Activated CD4-positive, alpha-beta T cell treated with anti-CD3 and anti-CD28 coated beads for 36 hours (primary cell): ENCODE data around the gene ZNF784. TPM values are rescaled to one million over a fixed set of nuclear protein-coding genes. Genes with fewer than 3 reads are reported as not detected.

ENCODE experiments used
- ATAC-seq: fragments of 200-7000 bp; cut with Tn5 transposase; one replicate; pipeline ENCODE4 v1.10.0; 2021; ENCODE audit warnings: mild to moderate bottlenecking, moderate library complexity
- CTCF ChIA-PET: fragments of 350-600 bp; sonication (Branson Sonifier 250); formaldehyde crosslinking; loops from one replicate; lab custom pipeline; 2021; ENCODE audit warnings: antibody characterized with exemption; lab: Charles Lee
- POLR2A ChIA-PET: fragments of 350-600 bp; sonication (Branson Sonifier 250); formaldehyde crosslinking; loops from one replicate; lab custom pipeline; 2021; ENCODE audit warnings: antibody characterized with exemption, inconsistent platforms; lab: Charles Lee
- DNase-seq: peaks from one replicate; pipeline ENCODE4 v3.0.0-alpha.2; 2020
- H3K27ac Mint-ChIP-seq: one replicate; pipeline ENCODE4 v1.8.0; 2021; ENCODE audit warnings: mixed read lengths
- H3K27me3 Mint-ChIP-seq: one replicate; pipeline ENCODE4 v1.8.0; 2021; ENCODE audit warnings: mixed read lengths
- H3K36me3 Mint-ChIP-seq: one replicate; pipeline ENCODE4 v1.8.0; 2021; ENCODE audit warnings: low read depth, mixed read lengths
- H3K4me1 Mint-ChIP-seq: one replicate; pipeline ENCODE4 v1.8.0; 2021; ENCODE audit warnings: mixed read lengths
- H3K4me3 Mint-ChIP-seq: one replicate; pipeline ENCODE4 v1.8.0; 2021; ENCODE audit warnings: mild to moderate bottlenecking, moderate library complexity, mixed read lengths
- H3K9me3 Mint-ChIP-seq: one replicate; pipeline ENCODE4 v1.8.0; 2021; ENCODE audit warnings: low read depth, mixed read lengths
- intact Hi-C, 2 experiments: fragments of 100-400 bp; cut with DNase I in 1 of 2; cut with micrococcal nuclease in 1 of 2; formaldehyde crosslinking; loops; one replicate each; pipeline versions ENCODE4 v1.14.2 to v1.15.1; 2022 to 2024; cut with DNase I, micrococcal nuclease
- total RNA-seq, 2 experiments: library from RNA; stranded (reverse); gene quantifications; one replicate each; pipeline ENCODE4 v1.2.3, GENCODE V29; 2021

ZNF784 gene
- total RNA-seq, 2 experiments from 2014 or later, result 3.2 to 4.3 TPM

DNA sequence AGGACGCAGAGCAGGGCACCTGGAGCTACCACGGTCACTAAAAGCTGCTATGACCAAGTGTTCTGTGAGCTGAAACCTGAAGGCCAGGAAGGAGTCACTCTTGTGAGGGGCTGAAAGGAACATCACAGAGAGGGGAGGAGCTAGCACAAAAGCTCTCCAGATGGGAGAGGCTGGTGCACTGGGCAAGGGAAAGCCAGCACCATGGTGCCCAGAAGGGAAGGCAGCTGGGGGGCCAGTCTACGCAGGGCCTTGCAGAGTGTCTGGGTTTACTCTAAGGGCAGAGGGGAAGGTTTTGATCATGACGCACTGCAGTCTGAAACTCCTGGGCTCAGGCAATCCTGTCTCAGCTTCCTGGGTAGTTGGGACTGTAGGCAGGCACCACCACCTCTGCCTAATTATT, 12.4 kb upstream of the ZNF784 start:
- intact Hi-C loops, result no loop called here
- ChIA-PET POLR2A (interaction anchor here (0.8 to 1.7 kb wide), 2 partner anchors 10 to 18 kb away, joined by 3 to 6 read pairs; no protein-coding TSS in a partner anchor), CTCF (interaction anchor here (0.9 to 3.4 kb wide), 8 partner anchors 9 to 119 kb away, joined by 3 to 24 read pairs (median 5); partner anchors contain the start of genes CCDC106, U2AF2 and ZNF784)
- no peaks in the 10 kb centered on the region for H3K27me3 Mint-ChIP-seq
- peak overlapping the region; percentile 95 for H3K4me3 Mint-ChIP-seq
- ATAC-seq, result no peak
- H3K4me1 Mint-ChIP-seq, result peaks cover 60% of the 10 kb centered on the region
- H3K9me3 Mint-ChIP-seq, result no peaks in the 10 kb centered on the region
- peak overlapping the region; percentile 100 for H3K27ac Mint-ChIP-seq
- H3K36me3 Mint-ChIP-seq, result peaks cover 34% of the 10 kb centered on the region
- no peak for DNase-seq

DNA sequence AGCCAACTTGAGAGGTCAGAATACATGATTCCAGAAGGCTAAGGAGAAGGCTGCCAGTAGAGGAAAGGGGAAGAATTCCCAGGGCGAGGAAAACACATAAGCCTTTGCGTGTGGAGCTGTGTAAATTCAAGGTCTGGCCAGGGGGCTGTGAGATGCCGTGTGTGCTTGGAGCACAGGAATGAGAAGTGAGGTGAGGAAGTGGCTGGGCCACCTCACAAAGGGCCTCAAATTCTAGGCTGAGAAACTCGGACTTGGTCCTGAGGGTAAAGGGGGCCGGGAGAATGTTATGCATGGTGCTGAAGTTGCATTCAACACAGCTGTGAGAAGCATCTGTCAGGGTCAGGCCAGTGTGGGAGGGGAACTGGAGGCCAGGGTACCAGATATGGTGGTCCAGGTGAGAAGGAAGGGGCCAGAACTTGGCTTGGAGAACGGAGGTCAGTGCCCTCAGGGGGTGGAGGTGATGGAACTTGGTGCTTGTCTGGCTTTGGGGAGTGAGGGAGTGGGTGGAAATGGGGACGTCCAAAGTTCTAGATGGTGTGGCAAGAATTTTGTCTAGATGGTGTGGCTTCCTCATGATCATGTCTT, 11.6 kb upstream of the ZNF784 start:
- Mint-ChIP-seq H3K4me1 (peaks cover 63% of the 10 kb centered on the region), H3K4me3 (peak overlapping the region; percentile 95), H3K36me3 (peaks cover 34% of the 10 kb centered on the region), H3K27me3 (no peaks in the 10 kb centered on the region), H3K27ac (peak overlapping the region; percentile 100), H3K9me3 (no peaks in the 10 kb centered on the region)
- ATAC-seq (no peak), DNase-seq (no peak)
- CTCF ChIA-PET, result interaction anchor here (0.6 to 3.4 kb wide), 9 partner anchors 9 to 150 kb away, joined by 3 to 24 read pairs (median 5); partner anchors contain the start of genes CCDC106, U2AF2 and ZNF784
- intact Hi-C loops, result loop anchor here (1.0 to 2.0 kb wide), 3 partner anchors 7 to 55 kb away; partner anchors contain the start of genes FIZ1 (in 1 of the 2), ZNF579 (in 1 of the 2) and ZNF581 (in 1 of the 2)
- POLR2A ChIA-PET, result interaction anchor here (0.6 kb wide), 1 partner anchor 87 kb away, joined by 3 read pairs; no protein-coding TSS in a partner anchor

DNA sequence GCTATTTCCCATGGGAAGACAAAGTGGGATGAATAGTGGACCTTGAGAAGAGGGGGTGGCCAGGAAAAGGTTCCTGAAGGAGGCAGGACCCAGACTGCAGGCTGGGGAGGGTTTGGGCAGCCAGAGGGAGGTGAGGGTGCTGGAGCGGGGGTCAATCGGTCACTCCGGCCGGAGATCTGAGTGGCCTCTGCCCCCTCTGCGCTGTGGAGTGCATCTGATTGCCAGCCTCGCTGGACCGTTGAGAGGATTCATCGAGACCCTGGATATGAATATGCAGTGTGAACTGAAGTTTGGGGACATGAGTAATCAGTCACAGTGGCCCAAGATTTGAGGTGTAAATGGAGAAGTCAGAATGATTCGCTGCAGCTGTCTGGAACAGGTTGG, 11.0 kb upstream of the ZNF784 start:
- Mint-ChIP-seq H3K4me3 (peak overlapping the region; percentile 95), H3K4me1 (peaks cover 60% of the 10 kb centered on the region), H3K9me3 (no peaks in the 10 kb centered on the region), H3K36me3 (peaks cover 31% of the 10 kb centered on the region), H3K27ac (peak overlapping the region; percentile 100), H3K27me3 (no peaks in the 10 kb centered on the region)
- DNase-seq (peak; percentile 46), ATAC-seq (peak; percentile 19)
- POLR2A ChIA-PET, result no interaction called here
- intact Hi-C loops, result loop anchor here (1.0 to 2.0 kb wide), 3 partner anchors 8 to 55 kb away; partner anchors contain the start of genes FIZ1 (in 1 of the 2), ZNF579 (in 1 of the 2) and ZNF581 (in 1 of the 2)
- CTCF ChIA-PET, result interaction anchor here (0.6 to 3.1 kb wide), 2 partner anchors 48 to 150 kb away, joined by 3 to 11 read pairs; no protein-coding TSS in a partner anchor

DNA sequence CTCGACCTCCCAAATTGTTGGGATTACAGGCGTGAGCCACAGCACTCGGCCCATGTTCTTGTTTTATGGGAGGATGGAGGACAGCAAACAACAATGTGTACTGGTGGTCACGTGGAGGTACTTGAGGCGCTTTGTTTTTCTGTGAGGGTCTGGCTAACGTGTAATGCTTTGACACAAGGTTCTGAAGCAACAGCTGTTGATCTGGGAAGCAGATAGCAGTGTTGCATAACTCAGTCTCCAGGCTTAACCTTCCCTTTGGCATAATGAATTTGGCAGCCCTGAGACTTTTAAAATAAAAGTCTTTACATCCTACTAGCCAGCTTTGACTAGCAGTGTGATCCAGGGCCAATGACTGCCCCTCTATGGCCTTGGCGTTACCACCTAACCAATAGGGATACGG, 9.5 kb upstream of the ZNF784 start:
- no peak for DNase-seq
- Mint-ChIP-seq H3K4me3 (peak overlapping the region; percentile 95), H3K4me1 (peaks cover 47% of the 10 kb centered on the region), H3K27me3 (no peaks in the 10 kb centered on the region), H3K36me3 (peaks cover 24% of the 10 kb centered on the region), H3K9me3 (no peaks in the 10 kb centered on the region), H3K27ac (no peak overlapping the region)
- CTCF ChIA-PET, result interaction anchor here (1.0 to 4.0 kb wide), 14 partner anchors 9 to 176 kb away, joined by 3 to 33 read pairs (median 11); partner anchors contain the start of genes ISOC2, U2AF2, ZNF581 and ZNF628
- POLR2A ChIA-PET, result interaction anchor here (1.3 kb wide), 1 partner anchor 8 kb away, joined by 3 read pairs; no protein-coding TSS in a partner anchor
- no peak for ATAC-seq
- intact Hi-C loops, result loop anchor here (1.0 to 5.0 kb wide), 5 partner anchors 9 to 433 kb away; partner anchors contain the start of genes FIZ1 (in 1 of the 2), ZNF579 (in 1 of the 2) and ZNF581 (in 1 of the 2)

DNA sequence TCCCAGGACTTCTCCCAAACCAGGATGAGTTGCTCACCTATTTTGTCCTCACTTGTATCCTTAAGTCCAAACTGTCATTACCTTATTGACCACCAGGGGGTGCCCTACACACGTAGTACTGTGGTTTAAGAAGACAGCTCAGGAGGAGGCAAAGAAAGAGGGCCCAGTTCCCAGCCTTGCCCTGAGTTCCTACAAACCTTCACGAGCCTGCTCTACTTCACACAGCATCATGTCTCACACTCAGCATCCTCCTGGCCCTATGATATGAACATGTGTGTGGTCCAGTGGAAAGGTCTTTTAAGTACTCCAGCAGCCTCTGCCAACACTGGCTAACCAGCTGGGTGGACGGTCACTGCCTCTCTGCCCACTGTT, 8.1 kb upstream of the ZNF784 start:
- ChIA-PET CTCF (interaction anchor here (0.6 to 4.0 kb wide), 32 partner anchors 8 to 642 kb away, joined by 3 to 33 read pairs (median 8); partner anchors contain the start of genes ISOC2, U2AF2, UBE2S and ZNF581), POLR2A (interaction anchor here (1.0 to 1.4 kb wide), 3 partner anchors 8 to 24 kb away, joined by 3 to 5 read pairs (median 4); partner anchors contain the start of gene ZNF784)
- no peaks in the 10 kb centered on the region for H3K9me3 Mint-ChIP-seq
- DNase-seq (peak; percentile 93), ATAC-seq (peak; percentile 43)
- H3K4me1 Mint-ChIP-seq, result peaks cover 37% of the 10 kb centered on the region
- peaks cover 15% of the 10 kb centered on the region for H3K36me3 Mint-ChIP-seq
- intact Hi-C loops, result loop anchor here (1.0 to 5.0 kb wide), 3 partner anchors 21 to 435 kb away; no protein-coding TSS in a partner anchor
- H3K27ac Mint-ChIP-seq, result peak overlapping the region; percentile 37
- no peaks in the 10 kb centered on the region for H3K27me3 Mint-ChIP-seq
- H3K4me3 Mint-ChIP-seq, result peak overlapping the region; percentile 30

DNA sequence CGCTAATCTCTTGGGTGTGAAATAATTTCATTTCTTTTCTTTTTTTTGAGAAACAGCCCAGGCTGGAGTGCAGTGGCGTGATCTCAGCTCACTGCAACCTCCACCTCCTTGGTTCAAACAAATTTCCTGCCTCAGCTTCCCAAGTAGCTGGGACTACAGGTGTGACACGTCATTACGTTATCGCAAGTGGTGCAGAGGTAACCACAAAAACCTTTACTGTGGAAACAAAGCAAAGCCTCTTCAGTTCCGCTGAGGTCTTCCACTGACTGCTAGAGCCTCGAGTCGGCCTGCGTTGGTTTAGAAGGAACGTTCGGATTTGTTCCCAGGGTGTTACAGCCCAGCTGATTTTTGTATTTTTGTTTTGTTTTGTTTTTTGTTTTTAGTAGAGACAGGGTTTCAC, 2.0 kb upstream of the ZNF784 start:
- Mint-ChIP-seq H3K27ac (no peak overlapping the region), H3K27me3 (no peaks in the 10 kb centered on the region), H3K4me1 (peaks cover 35% of the 10 kb centered on the region), H3K9me3 (no peaks in the 10 kb centered on the region), H3K4me3 (peak overlapping the region; percentile 6), H3K36me3 (peaks cover 1% of the 10 kb centered on the region)
- intact Hi-C loops, result loop anchor here in 1 of 2 experiments (1.0 kb wide), 1 partner anchor 110 kb away; no protein-coding TSS in a partner anchor
- DNase-seq (peak; percentile 70), ATAC-seq (peak; percentile 56)
- CTCF ChIA-PET, result interaction anchor here (0.5 to 2.9 kb wide), 13 partner anchors 10 to 484 kb away, joined by 3 to 20 read pairs (median 3); partner anchors contain the start of gene ZNF865
- POLR2A ChIA-PET, result interaction anchor here (0.7 to 1.0 kb wide), 3 partner anchors 11 to 1737 kb away, joined by 3 read pairs; no protein-coding TSS in a partner anchor

DNA sequence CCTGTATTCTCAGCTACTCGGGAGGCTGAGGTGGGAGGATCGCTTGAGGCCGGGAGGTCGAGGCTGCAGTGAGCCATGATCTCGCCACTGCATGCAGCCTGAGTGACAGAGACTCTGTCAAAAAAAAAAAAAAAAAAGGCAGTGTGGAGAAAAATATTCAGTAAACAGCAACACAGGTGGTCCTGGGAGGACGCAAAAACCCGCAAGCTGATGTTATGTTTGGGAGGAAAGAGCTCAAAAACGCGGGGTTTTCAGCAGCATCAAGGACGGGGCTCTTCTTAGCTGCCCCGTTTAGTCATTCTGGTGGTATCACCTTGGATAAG, 599 bp upstream of the ZNF784 start:
- Mint-ChIP-seq H3K36me3 (peaks cover 7% of the 10 kb centered on the region), H3K9me3 (no peaks in the 10 kb centered on the region), H3K4me1 (peaks cover 49% of the 10 kb centered on the region), H3K27ac (peak overlapping the region; percentile 85), H3K4me3 (peak overlapping the region; percentile 79), H3K27me3 (no peaks in the 10 kb centered on the region)
- DNase-seq (no peak), ATAC-seq (no peak)
- ChIA-PET POLR2A (interaction anchor here (0.6 to 1.4 kb wide), 10 partner anchors 8 to 366 kb away, joined by 3 to 8 read pairs (median 4); partner anchors contain the start of genes FIZ1 and U2AF2), CTCF (interaction anchor here (0.7 to 2.9 kb wide), 11 partner anchors 9 to 371 kb away, joined by 3 to 20 read pairs (median 6); partner anchors contain the start of gene ZNF865)
- intact Hi-C loops, result no loop called here

DNA sequence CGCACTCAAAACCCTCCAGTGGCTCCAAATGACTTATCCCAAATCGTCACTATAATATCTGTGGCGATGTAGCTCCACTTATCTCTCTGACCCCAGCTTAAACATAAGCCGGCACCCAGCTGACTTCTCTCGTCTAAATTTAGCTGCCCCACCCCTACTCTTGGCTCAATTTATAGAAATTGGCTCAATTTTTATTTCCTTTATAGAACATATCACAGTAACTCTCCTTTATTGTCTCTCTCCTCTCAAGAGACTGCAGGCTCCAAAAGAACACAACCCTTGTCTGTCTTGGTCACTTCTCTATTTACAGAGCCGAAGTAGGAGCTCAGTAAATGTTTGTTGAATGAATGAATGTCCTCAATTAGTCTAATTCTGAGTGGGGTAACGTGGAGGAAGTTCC, 805 bp downstream of the ZNF784 start:
- ChIA-PET POLR2A (interaction anchor here (1.2 kb wide), 1 partner anchor 16 kb away, joined by 4 read pairs; no protein-coding TSS in a partner anchor), CTCF (interaction anchor here (1.4 to 1.7 kb wide), 4 partner anchors 8 to 119 kb away, joined by 4 to 7 read pairs (median 6); no protein-coding TSS in a partner anchor)
- Mint-ChIP-seq H3K4me3 (peak overlapping the region; percentile 79), H3K4me1 (peaks cover 56% of the 10 kb centered on the region), H3K27ac (no peak overlapping the region), H3K36me3 (peaks cover 13% of the 10 kb centered on the region), H3K27me3 (no peaks in the 10 kb centered on the region), H3K9me3 (no peaks in the 10 kb centered on the region)
- DNase-seq (no peak), ATAC-seq (no peak)
- intact Hi-C loops, result no loop called here

DNA sequence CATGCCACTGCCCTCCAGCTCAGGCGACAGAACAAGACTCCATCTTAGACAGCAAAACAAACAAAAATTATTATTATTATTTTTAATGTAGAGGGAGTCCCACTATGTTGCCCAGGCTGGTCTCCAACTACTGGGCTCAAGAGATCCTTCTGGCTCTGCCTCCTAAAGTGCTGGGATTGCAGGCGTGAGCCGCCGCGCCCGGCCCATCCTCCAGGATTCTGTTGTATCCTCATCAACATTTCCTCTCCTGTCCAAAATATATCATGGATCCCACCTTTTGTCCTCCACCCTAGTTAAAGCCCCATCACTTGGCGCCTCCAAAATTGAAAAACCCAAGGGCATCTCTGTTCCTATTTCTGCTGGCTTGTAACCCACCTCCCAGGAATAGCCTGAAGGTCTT, 1.2 kb downstream of the ZNF784 start:
- ATAC-seq (no peak), DNase-seq (no peak)
- ChIA-PET CTCF (interaction anchor here (0.8 to 1.7 kb wide), 4 partner anchors 8 to 119 kb away, joined by 3 to 6 read pairs (median 4); no protein-coding TSS in a partner anchor), POLR2A (no interaction called here)
- Mint-ChIP-seq H3K9me3 (no peaks in the 10 kb centered on the region), H3K4me3 (no peak overlapping the region), H3K4me1 (peaks cover 56% of the 10 kb centered on the region), H3K27me3 (no peaks in the 10 kb centered on the region), H3K27ac (no peak overlapping the region), H3K36me3 (peaks cover 14% of the 10 kb centered on the region)
- intact Hi-C loops, result no loop called here

DNA sequence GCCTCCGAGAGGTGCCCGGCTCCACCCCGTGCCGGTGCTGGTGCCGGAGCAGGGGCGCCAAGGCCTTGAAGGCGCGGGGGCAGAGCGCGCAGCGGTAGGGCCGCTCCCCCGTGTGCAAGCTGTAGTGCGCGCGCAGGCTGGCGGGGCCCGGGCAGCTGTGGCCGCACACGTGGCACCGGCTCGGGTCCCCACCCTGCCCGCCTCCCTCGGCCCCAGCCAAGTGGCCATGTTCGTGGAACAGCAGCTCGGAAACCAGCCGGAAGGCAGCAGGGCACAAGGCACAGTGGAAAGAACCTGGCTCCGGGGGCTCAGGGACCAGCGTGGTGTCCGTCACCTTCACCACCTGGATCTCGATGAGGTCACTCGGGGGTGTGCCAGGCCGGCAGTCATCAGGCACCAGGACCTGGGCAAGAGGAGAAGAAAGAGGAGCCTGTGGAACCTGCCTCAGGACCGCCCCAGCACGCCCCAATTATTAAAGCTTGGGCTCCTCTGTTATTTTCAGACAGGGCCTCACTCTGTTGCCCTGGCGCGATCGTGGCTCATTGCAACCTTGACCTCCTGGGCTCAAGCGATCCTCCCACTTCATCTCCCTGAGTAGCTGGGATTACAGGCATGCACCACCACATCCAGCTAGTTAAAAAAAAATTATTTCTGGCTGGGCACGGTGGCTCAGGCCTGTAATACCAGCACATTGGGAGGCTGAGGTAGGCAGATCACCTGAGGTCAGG, 2.0 kb downstream of the ZNF784 start:
- Mint-ChIP-seq H3K27ac (no peak overlapping the region), H3K9me3 (no peaks in the 10 kb centered on the region), H3K36me3 (peaks cover 17% of the 10 kb centered on the region), H3K4me3 (no peak overlapping the region), H3K27me3 (no peaks in the 10 kb centered on the region), H3K4me1 (peaks cover 56% of the 10 kb centered on the region)
- no peak for DNase-seq
- ChIA-PET CTCF (interaction anchor here (0.6 to 1.7 kb wide), 5 partner anchors 9 to 479 kb away, joined by 3 to 6 read pairs (median 5); no protein-coding TSS in a partner anchor), POLR2A (no interaction called here)
- intact Hi-C loops, result no loop called here
- ATAC-seq, result no peak
